ENCODE measurements around the gene IRF4.

IRF4 gene

GRCh38 chr6:353642-354614, 37.6 kb upstream of the IRF4 start:
- no peak for DNase-seq

- no peak for DNase-seq
Measured at GRCh38 chr6:354631-355280, 36.8 kb upstream of the IRF4 start.

- DNase-seq: no peak
Measured at GRCh38 chr6:355373-356208, 36.0 kb upstream of the IRF4 start.

- no peak for DNase-seq
Measured at GRCh38 chr6:356828-357251, 34.7 kb upstream of the IRF4 start.

GRCh38 chr6:357261-357790, 34.2 kb upstream of the IRF4 start:
- DNase-seq: no peak

GRCh38 chr6:357791-358341, 33.7 kb upstream of the IRF4 start:
- DNase-seq: no peak

GRCh38 chr6:358432-358831, 33.1 kb upstream of the IRF4 start:
- no peak for DNase-seq

- no peak for DNase-seq
Measured at GRCh38 chr6:358847-359246, 32.7 kb upstream of the IRF4 start.

GRCh38 chr6:359261-360035, 32.1 kb upstream of the IRF4 start:
- DNase-seq: no peak

GRCh38 chr6:360349-360748, 31.2 kb upstream of the IRF4 start:
- DNase-seq: no peak

GRCh38 chr6:360764-361373, 30.7 kb upstream of the IRF4 start:
- no peak for DNase-seq

- DNase-seq: no peak
Measured at GRCh38 chr6:361411-362132, 30.0 kb upstream of the IRF4 start.

GRCh38 chr6:362231-362923, 29.2 kb upstream of the IRF4 start:
- DNase-seq: no peak

GRCh38 chr6:362924-363249, 28.7 kb upstream of the IRF4 start:
- DNase-seq: no peak

- no peak for DNase-seq
Measured at GRCh38 chr6:363291-363690, 28.3 kb upstream of the IRF4 start.

GRCh38 chr6:363909-364308, 27.6 kb upstream of the IRF4 start:
- DNase-seq: no peak

- DNase-seq: no peak
Measured at GRCh38 chr6:364609-365540, 26.7 kb upstream of the IRF4 start.

GRCh38 chr6:365835-366234, 25.7 kb upstream of the IRF4 start:
- DNase-seq: no peak
